ENCODE measurements around the gene KIAA2012.

Gene KIAA2012

GRCh38 chr2:202072737-202073401, at the start of gene KIAA2012:
Gene KIAA2012 (plus strand): TSS chr2:202073255. CDS start chr2:202073628, 373 bp downstream.
- DNase-seq (ENCODE audit: low spot score) = peak; percentile 17

- no peak for DNase-seq (ENCODE audit: low spot score)
Observed at GRCh38 chr2:202023904-202024266, 49.2 kb upstream of the KIAA2012 start.

GRCh38 chr2:202024871-202025270, 48.2 kb upstream of the KIAA2012 start:
- no peak for DNase-seq (ENCODE audit: low spot score)

- no peak for DNase-seq (ENCODE audit: low spot score)
Observed at GRCh38 chr2:202025816-202026215, 47.2 kb upstream of the KIAA2012 start.

- DNase-seq (ENCODE audit: low spot score) = no peak
Observed at GRCh38 chr2:202026507-202026906, 46.5 kb upstream of the KIAA2012 start.

- DNase-seq (ENCODE audit: low spot score) = no peak
Observed at GRCh38 chr2:202030691-202031090, 42.4 kb upstream of the KIAA2012 start.

GRCh38 chr2:202031246-202031951, 41.7 kb upstream of the KIAA2012 start:
- DNase-seq (ENCODE audit: low spot score) = no peak

GRCh38 chr2:202032846-202033316, 40.2 kb upstream of the KIAA2012 start:
- DNase-seq (ENCODE audit: low spot score) = peak; percentile 70

GRCh38 chr2:202033317-202034248, 39.5 kb upstream of the KIAA2012 start, which contains the start of gene FZD7:
Gene FZD7 (plus strand): TSS chr2:202033855. CDS start chr2:202034648, 793 bp downstream.
- DNase-seq (ENCODE audit: low spot score) = peak; percentile 91

GRCh38 chr2:202034249-202035088, 38.6 kb upstream of the KIAA2012 start:
- DNase-seq (ENCODE audit: low spot score) = no peak

GRCh38 chr2:202035089-202035940, 37.7 kb upstream of the KIAA2012 start:
- no peak for DNase-seq (ENCODE audit: low spot score)

- no peak for DNase-seq (ENCODE audit: low spot score)
Observed at GRCh38 chr2:202035941-202036372, 37.1 kb upstream of the KIAA2012 start.

- DNase-seq (ENCODE audit: low spot score) = peak; percentile 46
Observed at GRCh38 chr2:202036601-202037037, 36.4 kb upstream of the KIAA2012 start.

GRCh38 chr2:202037086-202037485, 36.0 kb upstream of the KIAA2012 start:
- DNase-seq (ENCODE audit: low spot score) = no peak

GRCh38 chr2:202038471-202039277, 34.4 kb upstream of the KIAA2012 start:
- DNase-seq (ENCODE audit: low spot score) = peak; percentile 41

- DNase-seq (ENCODE audit: low spot score) = no peak
Observed at GRCh38 chr2:202039278-202040078, 33.6 kb upstream of the KIAA2012 start.

GRCh38 chr2:202040079-202040844, 32.8 kb upstream of the KIAA2012 start:
- DNase-seq (ENCODE audit: low spot score) = no peak

- DNase-seq (ENCODE audit: low spot score) = no peak
Observed at GRCh38 chr2:202042444-202042843, 30.6 kb upstream of the KIAA2012 start.

All from iPS-NIHi11 (cell line).